HG02970 (cell line): Measurements from ENCODE around the gene TNS4.

Experiments
- ATAC-seq: cut with Tn5 transposase; IDR thresholded peaks from one replicate; pipeline ENCODE4 v1.9.1; 2021; ENCODE audit warnings: mild to moderate bottlenecking, moderate library complexity, moderate number of reproducible peaks; ENCODE audit not compliant: unreplicated experiment, low FRiP score

TNS4 gene

GRCh38 chr17:40443988-40444899 lies 57.2 kb downstream of the TNS4 start:
- ATAC-seq, result no peak

- no peak for ATAC-seq
These were observed 58.0 kb downstream of the TNS4 start, which contains the start of gene IGFBP4 for GRCh38 chr17:40443196-40443987. Gene IGFBP4 (plus strand): TSS chr17:40443450. CDS start chr17:40443736, 286 bp downstream.

- ATAC-seq, result no peak
These were observed 58.8 kb downstream of the TNS4 start for GRCh38 chr17:40442392-40443195.

GRCh38 chr17:40440166-40440565 lies 61.3 kb downstream of the TNS4 start:
- no peak for ATAC-seq

GRCh38 chr17:40437095-40437732 lies 64.2 kb downstream of the TNS4 start:
- ATAC-seq, result no peak

GRCh38 chr17:40436636-40437035 lies 64.8 kb downstream of the TNS4 start:
- no peak for ATAC-seq

GRCh38 chr17:40433551-40434415 lies 67.6 kb downstream of the TNS4 start:
- ATAC-seq, result no peak

- no peak for ATAC-seq
These were observed 68.4 kb downstream of the TNS4 start for GRCh38 chr17:40432864-40433528.

- ATAC-seq, result no peak
These were observed 70.2 kb downstream of the TNS4 start for GRCh38 chr17:40431231-40431602.

- no peak for ATAC-seq
These were observed 70.9 kb downstream of the TNS4 start for GRCh38 chr17:40430272-40431230.

GRCh38 chr17:40427002-40427491 lies 74.4 kb downstream of the TNS4 start:
- no peak for ATAC-seq
